H1 (cell line): Measurements from ENCODE around the gene GOLGA7B. TPM values are rescaled to one million over a fixed set of nuclear protein-coding genes. Genes with fewer than 3 reads are reported as not detected.

Experiments used
- CTCF ChIA-PET: fragments of 300-600 bp; sonication (Branson Sonifier 250); formaldehyde crosslinking; loops from one replicate; lab custom pipeline; 2021; ENCODE audit not compliant: partially characterized antibody; lab: Charles Lee
- POLR2A ChIA-PET: fragments of 300-600 bp; sonication (Branson Sonifier 250); formaldehyde crosslinking; loops from one replicate; lab custom pipeline; 2021; ENCODE audit warnings: inconsistent platforms; ENCODE audit not compliant: partially characterized antibody; lab: Charles Lee
- DNase-seq, 2 experiments: peaks; one replicate each; pipeline versions ENCODE4 v3.0.0 to v3.0.0-alpha.2; 2010 to 2022; ENCODE audit warnings: low spot score in 2 of 2, low read depth in 1 of 2, mixed read lengths in 1 of 2
- FAIRE-seq: peaks from 2 replicates; lab custom pipeline; 2011; peaks lifted over from hg19 to GRCh38; lab: Jason Lieb, UNC
- H2AFZ ChIP-seq: 2 replicates; pipeline ENCODE4 v1.8.1; 2012; ENCODE audit warnings: low read length, inconsistent platforms
- H2AK5ac ChIP-seq: 2 replicates; pipeline ENCODE4 v1.6.1; 2013; ENCODE audit warnings: low read depth, low read length
- H2BK120ac ChIP-seq: replicated peaks from 2 replicates; pipeline ENCODE3; 2013; ENCODE audit warnings: low read depth, low read length, inconsistent platforms
- H2BK12ac ChIP-seq: 2 replicates; pipeline ENCODE4 v1.6.1; 2013; ENCODE audit warnings: low read depth, low read length
- H2BK15ac ChIP-seq: 2 replicates; pipeline ENCODE4 v1.6.1; 2013; ENCODE audit warnings: low read length
- H2BK20ac ChIP-seq: 2 replicates; pipeline ENCODE4 v1.6.1; 2013; ENCODE audit warnings: low read length
- H2BK5ac ChIP-seq: 2 replicates; pipeline ENCODE4 v1.6.1; 2013; ENCODE audit warnings: low read depth, low read length
- H3K14ac ChIP-seq: 2 replicates; pipeline ENCODE4 v1.6.1; 2013; ENCODE audit warnings: inconsistent platforms; ENCODE audit not compliant: insufficient read length
- H3K18ac ChIP-seq: 2 replicates; pipeline ENCODE4 v1.6.1; 2013; ENCODE audit warnings: low read length; ENCODE audit errors: extremely low read depth
- H3K23ac ChIP-seq: 2 replicates; pipeline ENCODE4 v1.6.1; 2013; ENCODE audit warnings: inconsistent platforms; ENCODE audit not compliant: insufficient read length
- H3K23me2 ChIP-seq: 2 replicates; pipeline ENCODE4 v1.6.1; 2013; ENCODE audit warnings: low read depth, low read length
- H3K27ac ChIP-seq: 2 replicates; pipeline ENCODE4 v1.6.1; 2011; ENCODE audit warnings: low read depth, low read length, inconsistent platforms
- H3K27me3 ChIP-seq, 4 experiments: replicated peaks in 1 of 4; 1 replicate in 1 of 4; 2 replicates in 3 of 4; pipeline versions ENCODE4 v1.6.1 to v1.8.1; 2011 to 2013; ENCODE audit warnings: low read length in 3 of 4, mild to moderate bottlenecking in 3 of 4, inconsistent platforms in 2 of 4, mixed read lengths in 2 of 4, moderate library complexity in 1 of 4; ENCODE audit not compliant: control insufficient read depth in 3 of 4, insufficient read depth in 3 of 4; ENCODE audit errors: extremely low read depth in 1 of 4
- H3K36me3 ChIP-seq, 4 experiments: 2 replicates each; pipeline versions ENCODE4 v1.6.1 to v1.8.1; 2011 to 2013; ENCODE audit warnings: mild to moderate bottlenecking in 4 of 4, low read length in 3 of 4, moderate library complexity in 2 of 4, control low read depth in 1 of 4, inconsistent platforms in 1 of 4; ENCODE audit not compliant: insufficient read depth in 4 of 4, control insufficient read depth in 2 of 4
- H3K4ac ChIP-seq: replicated peaks from 2 replicates; pipeline ENCODE3; 2013; ENCODE audit warnings: low read length, low read depth, mixed read lengths, inconsistent platforms; ENCODE audit not compliant: insufficient read length
- H3K4me1 ChIP-seq, 4 experiments: replicated peaks in 1 of 4; 1 replicate in 1 of 4; 2 replicates in 3 of 4; pipeline versions ENCODE4 v1.6.1 to v1.8.1; 2011 to 2013; ENCODE audit warnings: low read length in 3 of 4, inconsistent platforms in 2 of 4, mixed read lengths in 1 of 4; ENCODE audit not compliant: insufficient read depth in 4 of 4, control insufficient read depth in 3 of 4
- H3K4me2 ChIP-seq, 2 experiments: 2 replicates each; pipeline versions ENCODE4 v1.6.1 to v1.8.1; 2011 to 2013; ENCODE audit warnings: low read depth in 2 of 2, low read length in 2 of 2, control low read depth in 1 of 2, inconsistent platforms in 1 of 2, mild to moderate bottlenecking in 1 of 2; ENCODE audit not compliant: insufficient read depth in 1 of 2
- H3K4me3 ChIP-seq, 4 experiments: fragments of 200-600, 300-600 bp in 1 of 4; sonication (generic), shearing (Covaris generic), sonication (Bioruptor Twin) in 1 of 4; 2 replicates each; pipeline versions ENCODE4 v1.5.1 to v1.8.1; 2011 to 2016; ENCODE audit warnings: low read length in 4 of 4, low read depth in 3 of 4, control low read depth in 2 of 4, inconsistent platforms in 2 of 4, mild to moderate bottlenecking in 2 of 4, mixed read lengths in 1 of 4, moderate library complexity in 1 of 4; ENCODE audit not compliant: insufficient read depth in 2 of 4; ENCODE audit errors: extremely low read depth in 1 of 4
- H3K56ac ChIP-seq: replicated peaks from 2 replicates; pipeline ENCODE3; 2013; ENCODE audit warnings: low read depth, mild to moderate bottlenecking, mixed read lengths, low read length, inconsistent platforms; ENCODE audit not compliant: insufficient read length
- H3K79me1 ChIP-seq: 2 replicates; pipeline ENCODE4 v1.6.1; 2013; ENCODE audit warnings: low read depth, low read length, control low read depth
- H3K79me2 ChIP-seq, 2 experiments: 2 replicates each; pipeline versions ENCODE4 v1.6.1 to v1.8.1; 2012 to 2013; ENCODE audit warnings: low read length in 2 of 2, mild to moderate bottlenecking in 2 of 2, inconsistent platforms in 1 of 2; ENCODE audit not compliant: insufficient read depth in 2 of 2, control insufficient read depth in 1 of 2
- H3K9ac ChIP-seq, 4 experiments: replicated peaks in 1 of 4; 1 replicate in 1 of 4; 2 replicates in 3 of 4; pipeline versions ENCODE4 v1.6.1 to v1.8.1; 2011 to 2013; ENCODE audit warnings: low read depth in 3 of 4, low read length in 3 of 4, control low read depth in 2 of 4, mild to moderate bottlenecking in 2 of 4, moderate library complexity in 2 of 4, inconsistent platforms in 1 of 4; ENCODE audit errors: extremely low read depth in 1 of 4
- H3K9me3 ChIP-seq, 2 experiments: 2 replicates each; pipeline versions ENCODE4 v1.6.1 to v1.8.1; 2012 to 2013; ENCODE audit warnings: mild to moderate bottlenecking in 2 of 2, moderate library complexity in 2 of 2, control low read depth in 1 of 2, inconsistent platforms in 1 of 2, low read depth in 1 of 2, low read length in 1 of 2, mixed read lengths in 1 of 2; ENCODE audit not compliant: insufficient read depth in 2 of 2
- H4K20me1 ChIP-seq, 2 experiments: replicated peaks in 1 of 2; 2 replicates each; pipeline versions ENCODE3 to v1.8.1; 2011 to 2013; ENCODE audit warnings: inconsistent platforms in 2 of 2, low read length in 2 of 2, mild to moderate bottlenecking in 1 of 2; ENCODE audit not compliant: insufficient read depth in 2 of 2, control insufficient read depth in 1 of 2
- H4K5ac ChIP-seq: 2 replicates; pipeline ENCODE4 v1.6.1; 2013; ENCODE audit warnings: low read length, low read depth, mixed read lengths, inconsistent platforms; ENCODE audit not compliant: insufficient read length
- H4K8ac ChIP-seq: 2 replicates; pipeline ENCODE4 v1.8.0; 2013; ENCODE audit warnings: mild to moderate bottlenecking, moderate library complexity, low read length, inconsistent platforms; ENCODE audit not compliant: insufficient read depth; ENCODE audit errors: extremely low read depth
- H4K91ac ChIP-seq: replicated peaks from 2 replicates; pipeline ENCODE3; 2013; ENCODE audit warnings: low read length, mixed read lengths, inconsistent platforms; ENCODE audit not compliant: insufficient read length
- CHD1 ChIP-seq: IDR thresholded peaks from 2 replicates; pipeline ENCODE4 v1.6.1; 2012; ENCODE audit warnings: low read depth, low read length, improper control_type of control experiment
- JUND ChIP-seq: IDR thresholded peaks from 2 replicates; pipeline ENCODE4 v1.6.1; 2011; ENCODE audit warnings: mild to moderate bottlenecking, improper control_type of control experiment, low read length
- SAP30 ChIP-seq: fragments of 300-600 bp; sonication (generic); IDR thresholded peaks from 2 replicates; pipeline ENCODE4 v1.7.1; 2012; ENCODE audit warnings: low read length, moderate library complexity, mild to moderate bottlenecking, inconsistent platforms; ENCODE audit not compliant: insufficient read depth, insufficient replicate concordance
- SIRT6 ChIP-seq: IDR thresholded peaks from one replicate; pipeline ENCODE4 v1.7.1; 2012; ENCODE audit warnings: low read length, inconsistent platforms
- SP2 ChIP-seq: IDR thresholded peaks from 2 replicates; pipeline ENCODE4 v1.6.1; 2012; ENCODE audit warnings: mild to moderate bottlenecking, low read length, inconsistent platforms
- TAF7 ChIP-seq: optimal IDR thresholded peaks from 2 replicates; pipeline ENCODE3; 2011; ENCODE audit warnings: low read depth, mild to moderate bottlenecking, inconsistent platforms, low read length, moderate library complexity, borderline replicate concordance
- WGBS, 2 experiments: shearing (Covaris generic) in 1 of 2; methylation state at CpG; one replicate each; pipeline versions ENCODE4 v1.1.6 to v1.1.7; 2013 to 2015; ENCODE audit warnings: low lambda C conversion rate in 2 of 2, mixed read lengths in 2 of 2, inconsistent platforms in 1 of 2, low coverage in 1 of 2, missing lambda C conversion rate in 1 of 2; ENCODE audit not compliant: insufficient replicate concordance in 2 of 2, insufficient coverage in 1 of 2, insufficient read length in 1 of 2; ENCODE audit errors: extremely low coverage in 1 of 2, missing lambda C conversion rate in 1 of 2; 5-methylcytosine and 5-hydroxymethylcytosine counted together
- polyA plus RNA-seq, 7 experiments: library from polyadenylated mRNA; depleted of rRNA in 3 of 7; stranded (reverse) in 5 of 7; unstranded in 2 of 7; fragments of >200 nt in 5 of 7; fragments of 200-250 nt in 2 of 7; gene quantifications; 1 replicate in 5 of 7; 2 replicates in 1 of 7; 4 replicates in 1 of 7; pipeline versions ENCODE4 v1.2.1 to v1.2.3, GENCODE V29; 2011 to 2013; ENCODE audit warnings: missing spikeins in 2 of 7, mixed read lengths in 2 of 7
- total RNA-seq: library from RNA; stranded (reverse); fragmentation: NEBNext Ultra II Directional; extraction: Animal tissue kit (Norgen Biotek cat#: 25700); gene quantifications from 2 replicates; pipeline ENCODE4 v1.2.1, GENCODE V29; 2021

The GOLGA7B gene
- total and polyA plus RNA-seq, 2 of the 8 experiments (the other 6 are each of a cell fraction or from before 2014, with no cell fraction given): 0.04 to 0.14 TPM

DNA sequence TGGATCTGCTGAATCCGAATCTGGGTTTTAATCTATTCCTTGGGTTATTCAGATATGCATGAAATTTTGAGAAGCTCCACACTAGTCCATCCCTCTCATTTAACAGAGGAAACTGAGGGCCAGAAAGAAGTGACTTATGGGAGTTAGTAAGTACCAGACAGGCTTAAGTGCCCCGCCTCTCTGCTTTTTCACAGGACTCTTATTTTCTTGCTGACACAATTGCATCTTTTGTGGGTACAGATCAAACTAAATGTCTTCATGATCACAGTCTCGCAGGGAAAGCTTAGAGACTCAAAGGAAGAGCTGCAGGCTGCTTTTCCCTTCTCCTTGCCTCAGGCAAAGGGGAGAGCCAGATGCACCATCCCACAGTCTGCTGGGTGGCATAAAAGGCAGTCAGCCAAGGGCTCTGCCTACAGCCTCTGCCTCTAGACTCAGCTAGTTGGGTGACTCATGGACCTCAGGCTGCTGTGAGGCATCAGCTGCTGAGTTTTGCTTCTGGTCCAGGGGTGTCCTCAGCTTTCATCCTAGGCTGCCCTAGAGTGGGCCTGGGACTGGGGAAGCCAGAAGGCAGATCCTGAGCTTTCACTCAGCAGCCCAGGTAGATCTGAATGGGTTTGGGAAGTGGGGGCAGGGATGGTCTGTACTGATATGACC lies 11.6 kb downstream of the GOLGA7B start:
- FAIRE-seq (no peak), DNase-seq (no peak)
- H3K56ac ChIP-seq: no peak overlapping the region
- no peaks in the 10 kb centered on the region for H3K79me1 ChIP-seq
- peak overlapping the region; percentile 55; the same call in 1 of the 2 replicates for H2BK12ac ChIP-seq
- 68% methylated on average over 3 of the region's 3 CpGs; no CpG with 5 or more reads in 1 of the 2 experiments for WGBS, 2 experiments
- H3K27me3 ChIP-seq: no peaks in the 10 kb centered on the region
- no peaks in the 10 kb centered on the region for H3K23me2 ChIP-seq
- H3K4me3 ChIP-seq: no peak overlapping the region; a peak in 2 of 8 replicates
- no peaks in the 10 kb centered on the region for H3K36me3 ChIP-seq
- peaks cover 5 to 13% (median 7%) of the 10 kb centered on the region in 4 experiments for H3K4me1 ChIP-seq
- no peak overlapping the region for H4K5ac ChIP-seq
- H4K20me1 ChIP-seq: no peaks in the 10 kb centered on the region
- H2AK5ac ChIP-seq: no peak overlapping the region
- no peak overlapping the region for H3K4ac ChIP-seq
- H3K23ac ChIP-seq: no peak overlapping the region
- H3K9ac ChIP-seq: no peak overlapping the region
- peak overlapping the region; percentile 67 for H3K18ac ChIP-seq
- H2AFZ ChIP-seq: no peak overlapping the region
- ChIA-PET CTCF (interaction anchor here (0.6 to 3.5 kb wide), 18 partner anchors 9 to 1623 kb away, joined by 3 to 35 read pairs (median 4); no protein-coding TSS in a partner anchor), POLR2A (interaction anchor here (1.0 to 1.4 kb wide), 2 partner anchors 11 to 101 kb away, joined by 3 to 5 read pairs; partner anchors contain the start of gene GOLGA7B)
- H2BK120ac ChIP-seq: no peak overlapping the region
- no peak overlapping the region for H3K14ac ChIP-seq
- H3K9me3 ChIP-seq: no peaks in the 10 kb centered on the region
- no peak overlapping the region for H4K91ac ChIP-seq
- H3K27ac ChIP-seq: no peak overlapping the region
- H3K79me2 ChIP-seq: no peaks in the 10 kb centered on the region
- H2BK15ac ChIP-seq: peak overlapping the region; percentile 88; the same call in 1 of the 2 replicates
- peak overlapping the region; percentile 1 to 40; a peak in 2 of 4 replicates for H3K4me2 ChIP-seq
- H4K8ac ChIP-seq: no peak overlapping the region
- no peak overlapping the region for H2BK5ac ChIP-seq
- peak overlapping the region; percentile 61 for H2BK20ac ChIP-seq
- TF ChIP-seq TAF7 (no peak), CHD1 (no peak), SIRT6 (no peak), SP2 (no peak), SAP30 (no peak), JUND (no peak)
